ENCODE data around the gene ITCH. TPM values are rescaled to one million over a fixed set of nuclear protein-coding genes. Genes with fewer than 3 reads are reported as not detected.
"Not testable (repeated sequence)": the region's sequence is repeated elsewhere in the genome, so short reads cannot be mapped to it uniquely, and the experiment has no call there.

ITCH gene
- total RNA-seq, 4 donors from 2014 or later = 40.7 to 59.3 (median 45.9) TPM

DNA sequence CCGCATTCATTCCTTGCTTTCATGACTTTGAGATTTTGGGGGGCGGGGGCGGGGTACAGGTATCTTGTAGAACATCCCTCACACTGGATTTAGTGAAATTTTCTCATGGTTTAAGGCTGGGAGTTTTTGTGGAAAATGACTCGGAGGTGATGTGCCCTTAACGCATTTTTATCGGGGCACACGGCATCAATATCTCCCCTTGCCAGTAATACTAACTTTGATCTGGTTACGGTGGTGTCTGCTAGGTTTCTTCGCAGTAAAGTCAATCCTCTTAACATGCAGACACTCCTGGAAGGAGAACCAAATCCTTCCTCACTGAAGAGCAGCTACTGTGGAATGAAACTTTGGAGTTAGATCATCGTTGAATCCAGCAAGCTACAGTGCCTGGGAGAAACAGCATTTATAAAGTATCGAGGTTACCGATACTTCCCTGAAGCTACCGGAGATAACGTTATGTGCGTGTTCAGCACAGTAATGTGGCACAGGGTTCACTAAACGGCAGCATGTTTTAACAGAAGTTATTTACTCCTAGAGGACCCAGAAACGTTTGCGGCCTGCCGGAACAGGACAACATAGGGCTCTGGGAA is 151.9 kb downstream of the ITCH start:
- TF ChIP-seq, protein P1, sequence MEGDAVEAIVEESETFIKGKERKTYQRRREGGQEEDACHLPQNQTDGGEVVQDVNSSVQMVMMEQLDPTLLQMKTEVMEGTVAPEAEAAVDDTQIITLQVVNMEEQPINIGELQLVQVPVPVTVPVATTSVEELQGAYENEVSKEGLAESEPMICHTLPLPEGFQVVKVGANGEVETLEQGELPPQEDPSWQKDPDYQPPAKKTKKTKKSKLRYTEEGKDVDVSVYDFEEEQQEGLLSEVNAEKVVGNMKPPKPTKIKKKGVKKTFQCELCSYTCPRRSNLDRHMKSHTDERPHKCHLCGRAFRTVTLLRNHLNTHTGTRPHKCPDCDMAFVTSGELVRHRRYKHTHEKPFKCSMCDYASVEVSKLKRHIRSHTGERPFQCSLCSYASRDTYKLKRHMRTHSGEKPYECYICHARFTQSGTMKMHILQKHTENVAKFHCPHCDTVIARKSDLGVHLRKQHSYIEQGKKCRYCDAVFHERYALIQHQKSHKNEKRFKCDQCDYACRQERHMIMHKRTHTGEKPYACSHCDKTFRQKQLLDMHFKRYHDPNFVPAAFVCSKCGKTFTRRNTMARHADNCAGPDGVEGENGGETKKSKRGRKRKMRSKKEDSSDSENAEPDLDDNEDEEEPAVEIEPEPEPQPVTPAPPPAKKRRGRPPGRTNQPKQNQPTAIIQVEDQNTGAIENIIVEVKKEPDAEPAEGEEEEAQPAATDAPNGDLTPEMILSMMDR (IDR thresholded peaks at IDR 0.05) = no peak
- no peak for TF ChIP-seq POLR2A (IDR thresholded peaks at IDR 0.05)
- intact Hi-C loops (cut with DNase I; ENCODE audit: low total_unique reads) = no loop called here
- 27 to 33% methylated on average over 19 of the region's 19 CpGs for WGBS, 2 donors
- H3K4me3 ChIP-seq (ENCODE audit: low read depth, poor library complexity, severe bottlenecking) = no peak overlapping the region
- DNase-seq (ENCODE audit: low spot score in 2 of 2) = no peak

DNA sequence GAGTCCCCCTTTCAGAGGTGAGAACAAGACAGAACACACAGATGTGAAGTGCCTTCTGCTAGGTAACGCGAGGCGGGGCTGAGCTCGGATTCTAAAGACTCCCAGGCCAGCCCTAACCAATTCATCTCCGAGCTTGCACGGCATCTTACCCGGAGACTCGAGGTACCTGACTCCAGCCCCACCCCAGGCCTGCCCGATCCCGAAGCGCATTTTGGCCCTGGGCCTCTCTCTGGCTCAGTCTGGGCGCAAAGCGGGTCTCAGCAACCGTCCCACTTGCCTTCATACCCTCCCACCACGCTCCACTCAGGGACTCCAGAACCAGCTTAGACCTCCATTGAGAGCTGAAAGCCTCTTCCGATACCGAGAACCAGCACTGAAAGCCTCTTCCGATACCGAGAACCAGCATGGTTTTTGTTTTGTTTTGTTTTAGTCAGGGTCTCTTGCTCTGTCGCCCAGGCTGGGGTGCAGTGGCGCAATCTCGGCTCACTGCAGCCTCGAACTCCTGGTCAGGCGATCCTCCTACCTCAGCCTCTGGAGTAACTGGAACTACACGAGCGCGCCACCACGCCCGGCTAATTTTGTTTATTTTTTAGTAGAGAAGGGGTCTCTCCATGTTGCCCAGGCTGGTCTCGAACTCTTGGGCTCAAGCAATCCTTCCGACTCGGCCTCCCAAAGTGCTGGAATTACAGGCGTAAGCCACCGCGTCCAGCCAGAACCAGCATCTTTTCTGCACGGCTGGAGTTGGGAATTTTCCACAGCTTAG is 152.6 kb downstream of the ITCH start:
- intact Hi-C loops (cut with DNase I; ENCODE audit: low total_unique reads) = no loop called here
- H3K4me3 ChIP-seq (ENCODE audit: low read depth, poor library complexity, severe bottlenecking) = peak overlapping the region; percentile 82
- peak; percentile 70 to 90 for DNase-seq (ENCODE audit: low spot score in 2 of 2)
- TF ChIP-seq, protein P1 (IDR thresholded peaks at IDR 0.05) = no peak
- TF ChIP-seq POLR2A (IDR thresholded peaks at IDR 0.05) = no peak
- 4 to 15% methylated on average over 36 of the region's 36 CpGs for WGBS, 2 donors

DNA sequence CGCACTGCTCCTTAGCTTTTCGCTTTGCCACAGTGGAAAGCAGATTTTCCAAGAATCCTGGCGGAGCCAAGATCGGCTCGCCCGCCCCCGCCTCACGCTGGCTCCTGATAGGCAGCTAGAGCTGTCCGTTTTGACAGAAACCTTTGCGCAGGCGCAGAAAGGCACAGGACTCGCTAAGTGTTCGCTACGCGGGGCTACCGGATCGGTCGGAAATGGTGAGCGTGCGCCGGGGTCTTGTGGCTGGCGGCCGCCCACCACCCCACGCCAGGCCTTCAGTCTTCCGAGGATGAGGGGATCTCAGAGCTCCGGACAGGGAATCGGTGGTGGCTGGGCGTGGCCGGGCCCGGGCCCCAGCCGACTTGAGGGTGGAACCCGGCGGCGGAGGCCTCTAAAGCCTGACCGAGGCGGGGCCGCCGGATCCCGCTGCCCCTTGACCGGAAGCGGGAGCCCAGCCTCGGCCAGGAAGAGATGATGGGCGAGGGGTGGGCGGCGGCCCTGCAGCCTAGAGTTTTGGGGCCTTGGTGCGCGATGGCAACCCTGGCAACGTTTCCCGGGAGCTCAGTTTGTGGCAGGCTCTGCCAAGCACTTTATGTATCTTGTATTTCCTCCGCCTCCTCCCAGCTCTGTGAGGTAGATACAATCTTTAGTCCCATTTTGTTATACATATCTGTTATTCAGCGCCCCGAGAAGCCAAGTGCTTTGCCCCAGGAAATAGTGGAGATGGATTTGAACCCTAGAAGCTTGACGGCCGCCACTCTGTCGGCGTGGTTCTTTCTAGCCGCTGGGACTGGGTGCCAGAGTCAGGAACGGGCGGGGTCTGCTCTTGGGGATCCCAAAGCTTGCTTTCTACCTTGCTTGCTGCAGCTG is 153.4 kb downstream of the ITCH start, which contains the start of gene DYNLRB1:
Gene DYNLRB1, plus strand, starts transcription at position 176 of the 867 bp plus-strand sequence. Its CDS starts 37 bp downstream, at position 213.
- peak; percentile 97 to 99 for DNase-seq (ENCODE audit: low spot score in 2 of 2)
- 0% methylated on average over 53 of the region's 59 CpGs for WGBS, 2 donors
- TF ChIP-seq POLR2A (IDR thresholded peaks at IDR 0.05) = peak in 1 of 2 donors; percentile 74
- TF ChIP-seq, protein P1 (IDR thresholded peaks at IDR 0.05) = no peak
- intact Hi-C loops (cut with DNase I; ENCODE audit: low total_unique reads) = no loop called here
- H3K4me3 ChIP-seq (ENCODE audit: low read depth, poor library complexity, severe bottlenecking) = peak within 1 kb of the TSS; percentile 82

DNA sequence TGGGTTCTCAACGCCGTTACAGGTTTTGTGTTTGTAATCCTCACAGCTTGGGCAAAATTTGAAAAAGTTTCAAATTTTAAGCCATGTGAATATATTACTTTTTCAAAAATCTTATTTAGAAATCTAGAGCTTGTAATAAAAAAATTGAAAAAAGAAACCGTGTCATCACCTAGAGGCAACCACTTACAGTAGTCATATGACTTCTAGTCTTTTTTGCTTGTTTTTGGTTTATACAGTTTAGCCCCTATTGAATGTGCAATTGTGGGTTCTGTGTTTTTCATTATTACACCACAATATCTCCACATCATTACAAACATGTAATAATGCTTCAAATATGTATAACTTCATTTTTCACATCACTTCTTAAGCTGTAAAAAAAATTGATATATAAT is 154.0 kb downstream of the ITCH start:
- 1 to 3% methylated on average over 3 of the region's 3 CpGs for WGBS, 2 donors
- TF ChIP-seq, protein P1 (IDR thresholded peaks at IDR 0.05) = no peak
- H3K4me3 ChIP-seq (ENCODE audit: low read depth, poor library complexity, severe bottlenecking) = peak overlapping the region; percentile 82
- intact Hi-C loops (cut with DNase I; ENCODE audit: low total_unique reads) = no loop called here
- DNase-seq (ENCODE audit: low spot score in 2 of 2) = no peak

DNA sequence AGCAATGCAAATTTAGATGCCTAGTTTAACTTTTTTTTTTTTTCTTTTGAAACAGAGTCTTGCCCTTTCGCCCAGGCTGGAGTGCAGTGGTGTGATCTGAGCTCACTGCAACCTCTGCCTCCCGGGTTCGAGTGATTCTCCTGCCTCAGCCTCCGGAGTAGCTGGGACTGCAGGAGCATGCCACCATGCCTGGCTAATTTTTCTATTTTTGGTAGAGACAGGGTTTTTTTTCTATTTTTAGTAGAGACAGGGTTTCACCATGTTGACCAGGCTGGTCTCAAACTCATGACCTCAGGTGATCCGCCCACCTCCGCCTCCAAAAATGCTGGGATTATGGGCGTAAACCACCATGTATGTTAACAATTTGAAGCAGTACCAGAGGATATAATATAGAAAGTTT is 155.8 kb downstream of the ITCH start:
- peak in 1 of 2 donors; percentile 77 for DNase-seq (ENCODE audit: low spot score in 2 of 2)
- WGBS, 2 donors = 92% methylated on average over 7 of the region's 7 CpGs
- H3K4me3 ChIP-seq (ENCODE audit: low read depth, poor library complexity, severe bottlenecking); intact Hi-C loops (cut with DNase I; ENCODE audit: low total_unique reads): not testable (repeated sequence)

DNA sequence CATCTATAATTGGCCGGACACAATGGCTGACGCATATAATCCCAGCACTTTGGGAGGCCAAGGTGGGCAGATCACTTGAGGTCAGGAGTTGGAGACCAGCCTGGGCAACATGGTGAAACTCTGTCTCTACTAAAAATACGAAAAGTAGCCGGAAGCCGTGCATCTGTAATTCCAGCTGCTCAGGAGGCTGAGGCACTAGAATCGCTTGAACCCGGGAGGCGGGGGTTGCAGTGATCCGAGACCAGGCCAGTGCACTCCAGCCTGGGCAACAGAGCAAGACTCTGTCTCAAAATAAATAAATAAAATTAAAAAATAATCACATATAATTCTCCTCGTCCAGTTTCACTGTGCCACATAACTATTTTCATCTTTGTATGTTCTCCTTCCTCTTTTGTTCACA is 156.8 kb downstream of the ITCH start:
- H3K4me3 ChIP-seq (ENCODE audit: low read depth, poor library complexity, severe bottlenecking); intact Hi-C loops (cut with DNase I; ENCODE audit: low total_unique reads): not testable (repeated sequence)
- WGBS, 2 donors = 87 to 88% methylated on average over 10 of the region's 10 CpGs
- peak in 1 of 2 donors; percentile 78 for DNase-seq (ENCODE audit: low spot score in 2 of 2)
